SK-N-MC (cell line): ENCODE measurements around the gene BTG2.

Source experiments
- EZH2 ChIP-seq: fragments of 200-600 bp; sonication (generic); IDR thresholded peaks from one replicate; pipeline ENCODE4 v1.6.1; 2017; ENCODE audit warnings: antibody characterized with exemption
- FOXP2 ChIP-seq: optimal IDR thresholded peaks from 2 replicates; pipeline ENCODE3; 2011; ENCODE audit warnings: mild to moderate bottlenecking, moderate library complexity; ENCODE audit not compliant: insufficient read depth; ENCODE audit errors: extremely low read length, control extremely low read depth
- POLR2AphosphoS5 ChIP-seq: IDR thresholded peaks from 2 replicates; pipeline ENCODE4 v1.6.1; 2012; ENCODE audit warnings: mild to moderate bottlenecking, low read depth, low read length, borderline replicate concordance

DNA sequence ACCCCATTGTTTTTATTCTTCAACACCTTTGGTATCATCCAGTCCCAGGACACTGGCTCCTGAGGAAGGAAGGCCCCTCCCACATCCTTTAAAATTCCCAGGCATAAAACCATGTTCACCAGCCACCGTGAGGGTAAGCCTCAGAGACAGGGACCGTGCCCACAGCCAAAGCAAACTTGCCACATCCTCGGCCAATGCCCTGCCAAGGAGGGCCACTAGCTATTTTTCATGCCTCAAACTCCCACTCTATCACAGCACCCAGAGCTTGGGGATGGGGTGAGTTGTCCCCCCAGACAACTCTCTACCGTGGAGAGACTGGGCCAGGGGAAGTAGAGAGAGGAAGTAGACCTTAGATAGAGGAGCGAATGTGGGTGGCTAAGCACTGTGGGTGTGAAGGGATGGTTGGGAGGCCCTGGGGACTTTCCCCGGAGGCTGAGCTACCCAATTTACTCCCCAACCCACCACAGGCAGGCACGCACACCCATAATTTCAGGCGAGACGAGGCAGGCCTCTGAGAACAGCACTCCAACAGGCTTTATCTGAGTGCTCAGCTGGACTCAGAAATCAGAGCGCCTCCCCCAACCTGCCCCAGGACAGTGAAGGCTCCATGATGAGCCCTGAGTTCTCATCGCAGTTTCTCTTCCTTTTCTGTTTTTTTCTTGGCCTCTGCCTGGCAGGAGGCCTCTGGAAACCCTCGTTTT is 15.9 kb upstream of the BTG2 start:
- TF ChIP-seq POLR2AphosphoS5 (no peak), EZH2 (no peak), FOXP2 (no peak)
